Aorta (tissue), 5 donors: ENCODE measurements around the gene DCUN1D3. TPM values are rescaled to one million over a fixed set of nuclear protein-coding genes. Genes with fewer than 3 reads are reported as not detected.
A peak's percentile ranks its signal among the peaks of the same experiment; 100 is the strongest.

ENCODE experiments used
- ATAC-seq: fragments of 200-7000 bp; cut with Tn5 transposase; one replicate; pipeline ENCODE4 v1.9.1; 2022; ENCODE audit warnings: moderate library complexity; ENCODE audit not compliant: low FRiP score
- DNase-seq, 2 donors: peaks; one replicate each; pipeline ENCODE4 v3.0.0-alpha.2; 2020
- H3K27ac ChIP-seq, 2 donors: one replicate each; pipeline ENCODE4 v1.5.1; 2013; ENCODE audit warnings: low read length in 2 of 2, mild to moderate bottlenecking in 2 of 2, moderate library complexity in 2 of 2, control low read depth in 1 of 2, inconsistent platforms in 1 of 2, low read depth in 1 of 2
- H3K27me3 ChIP-seq, 2 donors: one replicate each; pipeline ENCODE4 v1.6.1; 2013; ENCODE audit warnings: control low read depth in 1 of 2, low read length in 1 of 2, mild to moderate bottlenecking in 1 of 2, moderate library complexity in 1 of 2; ENCODE audit not compliant: insufficient read depth in 2 of 2, control insufficient read depth in 1 of 2
- H3K36me3 ChIP-seq, 2 donors: one replicate each; pipeline ENCODE4 v1.6.1; 2013; ENCODE audit warnings: control low read depth in 1 of 2, low read length in 1 of 2, mild to moderate bottlenecking in 1 of 2; ENCODE audit not compliant: insufficient read depth in 2 of 2, control insufficient read depth in 1 of 2
- H3K4me1 ChIP-seq, 2 donors: one replicate each; pipeline ENCODE4 v1.6.1; 2013; ENCODE audit warnings: low read length in 2 of 2, control low read depth in 1 of 2, mild to moderate bottlenecking in 1 of 2, moderate library complexity in 1 of 2; ENCODE audit not compliant: insufficient read depth in 2 of 2, control insufficient read depth in 1 of 2
- H3K4me3 ChIP-seq, 2 donors: one replicate each; pipeline ENCODE4 v1.5.1; 2013; ENCODE audit warnings: low read length in 2 of 2, control low read depth in 1 of 2, mild to moderate bottlenecking in 1 of 2
- H3K9me3 ChIP-seq: one replicate; pipeline ENCODE4 v1.6.1; 2013; ENCODE audit warnings: mild to moderate bottlenecking, low read length; ENCODE audit not compliant: control insufficient read depth
- WGBS, 2 donors: extraction: QIAGEN DNeasy Blood & Tissue Kit; methylation state at CpG; one replicate each; pipeline ENCODE4 v1.1.7; 2013; 5-methylcytosine and 5-hydroxymethylcytosine counted together
- intact Hi-C, 2 donors: fragments of 100-400 bp; cut with DNase I; formaldehyde crosslinking; loops; one replicate each; pipeline versions ENCODE4 v1.14.2 to v1.15.0; 2022
- polyA plus RNA-seq, 2 donors: library from polyadenylated mRNA; stranded (reverse); fragments of 200-250 nt; gene quantifications; one replicate each; pipeline ENCODE4 v1.2.3, GENCODE V29; 2013
- total RNA-seq, 2 donors: library from RNA; stranded (reverse); fragmentation: NEBNext Ultra II Directional; extraction: Animal tissue kit (Norgen Biotek cat#: 25700); gene quantifications; one replicate each; pipeline ENCODE4 v1.2.1, GENCODE V29; 2021
- donor health status: healthy with polysubstance abuse.
- donor health status: Bipolar disorder and iron deficiency.
- donor health status: DM: no; HTN: no; CAD: no.
- donor health status: DM: no; HTN: no; CAD: no.
- donor health status: DM: yes; HTN: yes; CAD: no.

Gene DCUN1D3
- total and polyA plus RNA-seq, 4 donors, result 3.9 to 54.5 (median 16.8) TPM

DNA sequence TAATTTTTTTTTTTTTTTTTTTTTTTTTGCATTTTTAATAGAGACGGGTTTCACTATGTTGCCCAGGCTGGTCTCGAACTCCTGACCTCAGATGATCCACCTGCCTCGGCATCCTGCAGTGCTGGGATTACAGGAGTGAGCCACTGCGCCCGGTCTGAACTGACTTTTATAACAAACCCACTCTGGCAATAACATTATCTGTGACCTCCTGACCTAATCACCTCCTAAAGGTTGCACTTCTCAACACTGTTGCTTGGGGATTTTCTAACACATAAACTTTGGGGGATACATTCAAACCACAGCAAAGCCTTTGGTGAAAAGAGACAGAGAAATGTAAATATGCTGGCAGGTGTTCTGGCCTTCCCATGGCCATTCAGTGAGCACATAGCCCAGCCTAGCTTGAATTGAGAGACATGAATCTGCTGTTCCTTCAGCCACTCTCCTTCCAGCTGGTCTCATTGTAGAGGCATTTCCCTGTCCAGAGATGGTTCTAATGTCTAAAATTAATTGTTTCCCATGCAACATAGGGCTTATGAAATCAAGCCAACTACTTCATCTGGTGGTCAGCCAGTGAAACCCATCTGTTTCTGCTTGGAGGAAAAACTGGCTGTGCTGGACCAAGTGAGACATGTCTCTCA lies 28.7 kb upstream of the DCUN1D3 start:
- Histone ChIP-seq H3K4me3 (no peak overlapping the region), H3K9me3 (no peaks in the 10 kb centered on the region), H3K4me1 (peaks cover 0 to 3% of the 10 kb centered on the region in 2 donors), H3K27ac (no peak overlapping the region), H3K36me3 (peaks cover 0 to 2% of the 10 kb centered on the region in 2 donors), H3K27me3 (no peaks in the 10 kb centered on the region)
- WGBS, 2 donors, result 93 to 94% methylated on average over 5 of the region's 5 CpGs
- intact Hi-C loops, result no loop called here
- ATAC-seq (no peak), DNase-seq (no peak)

GRCh38 chr16:20925751-20926150 lies 25.6 kb upstream of the DCUN1D3 start:
- intact Hi-C loops, result no loop called here
- ATAC-seq (no peak), DNase-seq (no peak)
- Histone ChIP-seq H3K4me1 (peaks cover 0 to 2% of the 10 kb centered on the region in 2 donors), H3K36me3 (peaks cover 0 to 2% of the 10 kb centered on the region in 2 donors), H3K4me3 (no peak overlapping the region), H3K9me3 (no peaks in the 10 kb centered on the region), H3K27me3 (no peaks in the 10 kb centered on the region), H3K27ac (no peak overlapping the region)
- WGBS, 2 donors, result 93 to 96% methylated on average over 1 of the region's 1 CpG

- intact Hi-C loops, result no loop called here
- Histone ChIP-seq H3K4me1 (no peaks in the 10 kb centered on the region), H3K4me3 (no peak overlapping the region), H3K27ac (no peak overlapping the region), H3K9me3 (no peaks in the 10 kb centered on the region), H3K36me3 (peaks cover 0 to 4% of the 10 kb centered on the region in 2 donors), H3K27me3 (no peaks in the 10 kb centered on the region)
- 87% methylated on average over 3 of the region's 3 CpGs for WGBS, 2 donors
- no peak for DNase-seq
- no peak for ATAC-seq
Measured at GRCh38 chr16:20923876-20924275, 23.7 kb upstream of the DCUN1D3 start.

GRCh38 chr16:20920799-20921198 lies 20.6 kb upstream of the DCUN1D3 start:
- H3K36me3 ChIP-seq, result peaks cover 0 to 4% of the 10 kb centered on the region in 2 donors

DNA sequence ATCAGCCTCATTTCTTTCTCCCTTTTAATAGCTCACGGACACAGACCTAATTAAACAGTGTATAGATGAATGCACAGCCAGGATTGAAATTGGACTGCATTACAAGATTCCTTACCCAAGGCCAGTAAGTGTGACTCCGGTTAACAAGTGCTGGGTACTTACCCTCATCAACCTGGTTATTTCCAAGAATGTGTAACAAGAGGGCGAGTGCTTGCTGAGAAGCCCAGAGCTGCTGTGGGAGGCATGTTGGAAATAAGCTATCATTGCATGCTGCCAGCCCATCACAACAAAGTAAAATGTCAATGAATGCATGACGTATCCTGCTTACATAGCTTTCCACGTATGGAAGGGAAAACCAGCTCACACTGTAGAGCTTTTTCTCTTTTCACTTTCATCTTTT lies 19.9 kb upstream of the DCUN1D3 start:
- H3K27me3 ChIP-seq, result no peaks in the 10 kb centered on the region
- no peak overlapping the region for H3K27ac ChIP-seq
- intact Hi-C loops, result no loop called here
- ATAC-seq (no peak), DNase-seq (no peak)
- no peaks in the 10 kb centered on the region for H3K4me1 ChIP-seq
- WGBS, 2 donors, result 87 to 90% methylated on average over 5 of the region's 5 CpGs
- no peak overlapping the region for H3K4me3 ChIP-seq
- no peaks in the 10 kb centered on the region for H3K9me3 ChIP-seq
- peaks cover 0 to 2% of the 10 kb centered on the region in 2 donors for H3K36me3 ChIP-seq

More at GRCh38 chr16:20920799-20921198, 20.6 kb upstream of the DCUN1D3 start:
- DNase-seq, result no peak
- H3K4me1 ChIP-seq, result no peaks in the 10 kb centered on the region
- 99 to 100% methylated on average over 2 of the region's 2 CpGs for WGBS, 2 donors
- no peak overlapping the region for H3K4me3 ChIP-seq
- H3K27ac ChIP-seq, result no peak overlapping the region
- ATAC-seq, result no peak
- intact Hi-C loops, result no loop called here
- no peaks in the 10 kb centered on the region for H3K27me3 ChIP-seq
- H3K9me3 ChIP-seq, result no peaks in the 10 kb centered on the region

- Histone ChIP-seq H3K4me1 (no peaks in the 10 kb centered on the region), H3K9me3 (no peaks in the 10 kb centered on the region), H3K4me3 (no peak overlapping the region), H3K36me3 (peaks cover 0 to 2% of the 10 kb centered on the region in 2 donors), H3K27ac (no peak overlapping the region), H3K27me3 (no peaks in the 10 kb centered on the region)
- 61 to 68% methylated on average over 4 of the region's 4 CpGs for WGBS, 2 donors
- intact Hi-C loops, result loop anchor here in 1 of 2 donors (10.0 kb wide), 1 partner anchor 386 kb away; no protein-coding TSS in a partner anchor
- DNase-seq, result peak in 1 of 2 donors; percentile 65
- ATAC-seq, result peak; percentile 27
Measured at GRCh38 chr16:20918486-20919239, 18.5 kb upstream of the DCUN1D3 start.

- 88 to 91% methylated on average over 4 of the region's 4 CpGs for WGBS, 2 donors
- DNase-seq (no peak), ATAC-seq (no peak)
- no peak overlapping the region for H3K4me3 ChIP-seq
- H3K27me3 ChIP-seq, result no peaks in the 10 kb centered on the region
- H3K9me3 ChIP-seq, result no peaks in the 10 kb centered on the region
- peaks cover 0 to 2% of the 10 kb centered on the region in 2 donors for H3K36me3 ChIP-seq
- no peak overlapping the region for H3K27ac ChIP-seq
- intact Hi-C loops, result loop anchor here in 1 of 2 donors (10.0 kb wide), 1 partner anchor 388 kb away; no protein-coding TSS in a partner anchor
- no peaks in the 10 kb centered on the region for H3K4me1 ChIP-seq
Measured at GRCh38 chr16:20916942-20917341, 16.8 kb upstream of the DCUN1D3 start.

- ATAC-seq, result no peak
- 93% methylated on average over 10 of the region's 10 CpGs for WGBS, 2 donors
- H3K36me3 ChIP-seq, result peaks cover 0 to 2% of the 10 kb centered on the region in 2 donors
- no peak overlapping the region for H3K4me3 ChIP-seq
- H3K9me3 ChIP-seq, result no peaks in the 10 kb centered on the region
- peaks cover 1 to 2% of the 10 kb centered on the region in 2 donors for H3K4me1 ChIP-seq
- intact Hi-C loops, result loop anchor here in 1 of 2 donors (10.0 kb wide), 1 partner anchor 389 kb away; no protein-coding TSS in a partner anchor
- DNase-seq, result no peak
- no peak overlapping the region for H3K27ac ChIP-seq
- H3K27me3 ChIP-seq, result no peaks in the 10 kb centered on the region
Measured at GRCh38 chr16:20916289-20916688, 16.1 kb upstream of the DCUN1D3 start.
